ENCODE results near the gene LCE2A.
"Not testable (repeated sequence)": the region's sequence is repeated elsewhere in the genome, so short reads cannot be mapped to it uniquely, and the experiment has no call there.

LCE2A gene

DNA sequence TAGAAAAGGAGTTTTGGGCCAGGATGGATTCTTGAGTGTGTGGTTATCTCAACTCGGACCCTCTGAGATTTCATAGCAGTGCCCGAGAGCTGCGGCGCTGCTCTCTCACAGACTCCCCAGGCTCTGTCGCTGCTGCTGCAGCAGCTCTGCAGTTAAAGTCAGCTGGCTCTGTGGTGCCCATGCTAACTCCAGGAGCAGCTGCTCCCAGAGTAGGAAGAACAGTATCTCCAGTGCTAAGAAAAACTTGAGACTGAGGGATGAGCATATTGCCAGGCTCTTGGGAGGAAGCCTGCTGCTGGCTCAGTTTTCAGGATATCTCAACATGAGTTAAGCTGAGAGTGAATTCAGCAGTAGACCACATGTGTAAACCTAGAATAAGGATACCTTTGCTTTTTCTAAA, 30.5 kb upstream of the LCE2A start:
- TF ChIP-seq, protein P1, sequence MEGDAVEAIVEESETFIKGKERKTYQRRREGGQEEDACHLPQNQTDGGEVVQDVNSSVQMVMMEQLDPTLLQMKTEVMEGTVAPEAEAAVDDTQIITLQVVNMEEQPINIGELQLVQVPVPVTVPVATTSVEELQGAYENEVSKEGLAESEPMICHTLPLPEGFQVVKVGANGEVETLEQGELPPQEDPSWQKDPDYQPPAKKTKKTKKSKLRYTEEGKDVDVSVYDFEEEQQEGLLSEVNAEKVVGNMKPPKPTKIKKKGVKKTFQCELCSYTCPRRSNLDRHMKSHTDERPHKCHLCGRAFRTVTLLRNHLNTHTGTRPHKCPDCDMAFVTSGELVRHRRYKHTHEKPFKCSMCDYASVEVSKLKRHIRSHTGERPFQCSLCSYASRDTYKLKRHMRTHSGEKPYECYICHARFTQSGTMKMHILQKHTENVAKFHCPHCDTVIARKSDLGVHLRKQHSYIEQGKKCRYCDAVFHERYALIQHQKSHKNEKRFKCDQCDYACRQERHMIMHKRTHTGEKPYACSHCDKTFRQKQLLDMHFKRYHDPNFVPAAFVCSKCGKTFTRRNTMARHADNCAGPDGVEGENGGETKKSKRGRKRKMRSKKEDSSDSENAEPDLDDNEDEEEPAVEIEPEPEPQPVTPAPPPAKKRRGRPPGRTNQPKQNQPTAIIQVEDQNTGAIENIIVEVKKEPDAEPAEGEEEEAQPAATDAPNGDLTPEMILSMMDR (IDR thresholded peaks at IDR 0.05) = no peak
- DNase-seq (ENCODE audit: low spot score) = no peak
- H3K27ac ChIP-seq = no peak overlapping the region
- no peak overlapping the region for H3K4me3 ChIP-seq

GRCh38 chr1:152673016-152673415, 25.1 kb upstream of the LCE2A start:
- Histone ChIP-seq H3K27ac (no peak overlapping the region), H3K4me3 (no peak overlapping the region)
- TF ChIP-seq, protein P1 (IDR thresholded peaks at IDR 0.05) = no peak
- DNase-seq (ENCODE audit: low spot score) = no peak

DNA sequence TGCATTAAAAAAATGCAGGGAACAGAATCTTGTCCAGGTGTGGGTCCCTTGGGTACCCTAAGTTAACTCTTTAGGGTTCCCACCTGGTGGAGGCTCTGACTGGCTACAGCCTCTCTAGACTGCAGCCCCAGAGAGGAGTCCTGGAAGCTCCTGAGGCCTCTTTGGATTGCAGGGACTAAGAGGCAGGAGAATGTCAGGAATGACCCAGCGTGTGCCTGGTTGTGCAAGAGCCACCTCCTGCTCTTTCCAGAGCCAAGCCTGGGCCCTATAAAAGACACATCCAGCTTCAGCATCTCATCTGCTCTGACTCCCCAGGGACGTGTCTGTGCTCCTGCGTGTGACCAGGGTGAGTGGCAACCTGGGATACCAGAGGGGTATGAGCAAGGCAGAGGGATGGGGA, 23.2 kb upstream of the LCE2A start, which contains the start of gene LCE2C:
TSS of gene LCE2C (plus strand) at position 297 of the 400 bp plus-strand sequence. CDS start 737 bp downstream, outside the sequence.
- not testable (repeated sequence) for DNase-seq (ENCODE audit: low spot score); H3K4me3 ChIP-seq; H3K27ac ChIP-seq

GRCh38 chr1:152679459-152679858, 18.7 kb upstream of the LCE2A start:
- TF ChIP-seq, protein P1 (IDR thresholded peaks at IDR 0.05) = no peak
- DNase-seq (ENCODE audit: low spot score) = no peak
- H3K4me3 ChIP-seq = no peak overlapping the region
- no peak overlapping the region for H3K27ac ChIP-seq

DNA sequence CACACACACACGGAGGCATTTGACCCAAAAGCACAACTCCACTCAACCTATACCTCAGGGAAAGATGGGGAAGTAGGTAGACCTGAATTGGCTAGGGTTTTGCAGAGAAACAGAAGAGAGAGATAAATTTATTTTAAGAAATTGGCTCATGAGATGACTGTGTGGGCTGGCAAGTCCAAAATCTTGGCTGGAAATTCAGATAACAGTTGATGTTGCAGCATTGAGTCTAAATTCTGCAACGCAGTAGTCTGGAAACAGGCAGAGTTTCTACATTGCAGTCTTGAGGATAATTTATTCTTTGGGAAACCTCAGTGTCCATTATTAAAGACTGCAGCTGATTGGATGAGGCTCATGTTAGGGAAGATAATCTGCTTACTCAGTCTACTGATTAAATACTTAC, 16.5 kb upstream of the LCE2A start:
- DNase-seq (ENCODE audit: low spot score) = no peak
- no peak overlapping the region for H3K4me3 ChIP-seq
- H3K27ac ChIP-seq = no peak overlapping the region
- TF ChIP-seq, protein P1 (IDR thresholded peaks at IDR 0.05) = no peak

- no peak overlapping the region for H3K27ac ChIP-seq
- TF ChIP-seq, protein P1 (IDR thresholded peaks at IDR 0.05) = no peak
Observed at GRCh38 chr1:152683846-152684245, 14.3 kb upstream of the LCE2A start.

DNA sequence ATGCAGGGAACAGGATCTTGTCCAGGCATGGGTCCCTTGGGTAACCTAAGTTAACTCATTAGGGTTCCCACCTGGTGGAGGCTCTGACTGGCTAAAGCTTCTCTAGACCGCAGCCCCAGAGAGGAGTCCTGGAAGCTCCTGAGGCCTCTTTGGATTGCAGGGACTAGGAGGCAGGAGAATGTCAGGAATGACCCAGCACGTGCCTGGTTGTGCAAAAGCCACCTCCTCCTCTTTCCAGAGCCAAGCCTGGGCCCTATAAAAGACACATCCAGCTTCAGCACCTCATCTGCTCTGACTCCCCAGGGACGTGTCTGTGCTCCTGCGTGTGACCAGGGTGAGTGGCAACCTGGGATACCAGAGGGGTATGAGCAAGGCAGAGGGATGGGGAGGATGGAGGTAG, 12.3 kb upstream of the LCE2A start, which contains the start of gene LCE2B:
TSS of gene LCE2B (plus strand) at position 301 of the 400 bp plus-strand sequence. CDS start 721 bp downstream, outside the sequence.
- H3K4me3 ChIP-seq; H3K27ac ChIP-seq; DNase-seq (ENCODE audit: low spot score): not testable (repeated sequence)

More at GRCh38 chr1:152683846-152684245, 14.3 kb upstream of the LCE2A start:
- H3K4me3 ChIP-seq = no peak overlapping the region
- DNase-seq (ENCODE audit: low spot score) = no peak

DNA sequence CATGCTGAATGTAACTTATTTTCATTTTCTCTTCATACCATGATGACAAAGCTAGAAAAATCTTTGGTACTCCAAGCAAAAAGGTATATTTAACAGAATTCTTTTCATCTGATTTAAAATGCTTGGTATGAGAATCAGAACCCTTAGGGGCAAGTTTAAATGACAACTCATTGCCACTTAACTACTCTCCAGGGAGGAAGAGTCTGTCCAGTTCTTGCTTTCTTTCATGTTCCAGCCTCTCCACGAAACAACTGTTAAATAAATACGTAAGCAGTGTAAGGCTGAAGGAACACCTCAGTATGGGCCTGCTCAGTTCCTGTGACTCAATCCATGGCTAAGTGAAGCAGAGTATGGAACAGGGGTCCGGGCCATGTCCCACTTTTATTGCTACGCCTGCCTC, 1.6 kb downstream of the LCE2A start:
- Histone ChIP-seq H3K4me3 (no peak overlapping the region), H3K27ac (no peak overlapping the region)
- no peak for DNase-seq (ENCODE audit: low spot score)
- TF ChIP-seq, protein P1 (IDR thresholded peaks at IDR 0.05) = no peak

All from coronary artery (tissue), 2 donors.